ENCODE measurements around the gene SARS1.
"Not testable (repeated sequence)": the region's sequence is repeated elsewhere in the genome, so short reads cannot be mapped to it uniquely, and the experiment has no call there.

Gene SARS1, protein sequence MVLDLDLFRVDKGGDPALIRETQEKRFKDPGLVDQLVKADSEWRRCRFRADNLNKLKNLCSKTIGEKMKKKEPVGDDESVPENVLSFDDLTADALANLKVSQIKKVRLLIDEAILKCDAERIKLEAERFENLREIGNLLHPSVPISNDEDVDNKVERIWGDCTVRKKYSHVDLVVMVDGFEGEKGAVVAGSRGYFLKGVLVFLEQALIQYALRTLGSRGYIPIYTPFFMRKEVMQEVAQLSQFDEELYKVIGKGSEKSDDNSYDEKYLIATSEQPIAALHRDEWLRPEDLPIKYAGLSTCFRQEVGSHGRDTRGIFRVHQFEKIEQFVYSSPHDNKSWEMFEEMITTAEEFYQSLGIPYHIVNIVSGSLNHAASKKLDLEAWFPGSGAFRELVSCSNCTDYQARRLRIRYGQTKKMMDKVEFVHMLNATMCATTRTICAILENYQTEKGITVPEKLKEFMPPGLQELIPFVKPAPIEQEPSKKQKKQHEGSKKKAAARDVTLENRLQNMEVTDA

DNA sequence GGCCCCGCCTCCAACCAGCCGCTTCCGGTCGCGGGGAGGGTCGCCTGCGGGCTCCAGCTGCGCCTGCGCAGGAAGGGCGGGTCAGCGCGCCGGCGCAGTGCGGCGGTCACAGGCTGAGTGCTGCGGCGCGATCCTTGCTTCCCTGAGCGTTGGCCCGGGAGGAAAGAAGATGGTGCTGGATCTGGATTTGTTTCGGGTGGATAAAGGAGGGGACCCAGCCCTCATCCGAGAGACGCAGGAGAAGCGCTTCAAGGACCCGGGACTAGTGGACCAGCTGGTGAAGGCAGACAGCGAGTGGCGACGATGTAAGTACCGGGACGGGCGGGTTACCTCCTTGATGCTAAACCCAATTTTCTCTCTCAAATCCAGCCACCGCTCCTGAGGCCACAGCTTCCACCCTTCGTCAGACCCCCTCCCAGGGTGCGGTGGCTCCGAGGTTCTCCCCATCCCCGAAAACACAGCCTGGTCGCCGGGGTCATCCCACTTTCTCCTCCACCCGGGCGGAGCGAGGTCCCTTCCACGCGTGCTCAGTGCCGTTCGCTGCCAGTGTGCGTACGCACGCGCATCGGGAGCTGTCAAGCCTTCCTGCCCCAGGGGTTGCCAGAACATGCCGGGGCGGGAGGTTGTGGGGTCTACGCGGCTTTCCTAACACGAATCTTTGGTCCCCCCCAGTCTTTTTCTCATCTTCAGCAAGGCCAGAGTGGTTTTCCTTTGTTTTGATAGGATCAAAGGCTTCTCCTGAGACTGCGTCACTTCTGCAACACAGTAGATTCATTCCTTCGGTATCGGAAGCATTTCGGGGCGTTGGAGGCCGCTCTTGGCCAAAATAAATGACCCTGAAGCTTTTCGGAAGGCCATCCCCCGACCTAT, at the start of gene SARS1:
Gene SARS1, plus strand, starts transcription at position 95 of the 870 bp plus-strand sequence. Its CDS starts 75 bp downstream, at position 170.
- peak; percentile 67 to 78 for DNase-seq (ENCODE audit: low read depth in 2 of 2, low spot score in 1 of 2)

DNA sequence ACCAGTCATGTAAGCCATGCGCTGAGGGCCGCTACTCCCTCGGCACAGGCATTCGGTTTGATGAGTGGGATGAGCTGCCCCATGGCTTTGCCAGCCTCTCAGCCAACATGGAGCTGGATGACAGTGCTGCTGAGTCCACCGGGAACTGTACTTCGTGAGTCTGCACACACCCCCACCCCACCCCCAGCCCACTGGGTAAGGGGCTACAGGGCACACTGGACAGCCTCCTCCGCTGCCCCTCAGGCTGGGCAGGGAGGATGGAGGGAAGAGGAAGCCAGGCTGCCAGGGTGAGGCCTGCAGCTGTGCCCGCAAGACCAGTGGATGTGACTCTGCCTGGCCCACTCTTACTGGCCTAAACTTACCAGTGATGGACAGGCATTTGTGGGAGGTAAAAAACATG, 49.2 kb upstream of the SARS1 start:
- no peak for DNase-seq (ENCODE audit: low read depth in 2 of 2, low spot score in 1 of 2)

DNA sequence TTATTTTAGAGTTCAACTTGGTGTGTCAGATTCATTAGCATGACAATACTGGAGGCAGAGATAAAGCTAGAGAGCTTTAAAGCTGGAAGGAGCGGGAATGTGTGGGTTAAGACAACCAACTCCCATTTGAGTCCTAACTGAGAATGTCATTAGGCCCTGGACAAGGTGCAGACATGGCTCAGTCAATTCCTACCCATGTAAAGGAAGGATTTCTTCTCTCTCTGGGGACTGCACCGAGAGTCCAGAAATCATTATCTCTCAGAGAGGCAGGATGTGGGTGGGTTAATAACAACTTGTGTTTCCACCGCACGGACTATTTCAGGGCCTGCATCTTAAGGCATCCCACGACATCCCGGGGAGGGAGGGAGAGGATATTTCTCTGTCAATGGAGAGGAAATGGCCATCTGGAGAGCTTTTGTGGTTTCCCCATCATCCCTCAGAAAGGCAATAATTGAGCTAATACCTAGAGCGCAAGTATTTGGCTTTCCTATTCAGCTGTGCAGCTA, 46.7 kb upstream of the SARS1 start:
- no peak for DNase-seq (ENCODE audit: low read depth in 2 of 2, low spot score in 1 of 2)

DNA sequence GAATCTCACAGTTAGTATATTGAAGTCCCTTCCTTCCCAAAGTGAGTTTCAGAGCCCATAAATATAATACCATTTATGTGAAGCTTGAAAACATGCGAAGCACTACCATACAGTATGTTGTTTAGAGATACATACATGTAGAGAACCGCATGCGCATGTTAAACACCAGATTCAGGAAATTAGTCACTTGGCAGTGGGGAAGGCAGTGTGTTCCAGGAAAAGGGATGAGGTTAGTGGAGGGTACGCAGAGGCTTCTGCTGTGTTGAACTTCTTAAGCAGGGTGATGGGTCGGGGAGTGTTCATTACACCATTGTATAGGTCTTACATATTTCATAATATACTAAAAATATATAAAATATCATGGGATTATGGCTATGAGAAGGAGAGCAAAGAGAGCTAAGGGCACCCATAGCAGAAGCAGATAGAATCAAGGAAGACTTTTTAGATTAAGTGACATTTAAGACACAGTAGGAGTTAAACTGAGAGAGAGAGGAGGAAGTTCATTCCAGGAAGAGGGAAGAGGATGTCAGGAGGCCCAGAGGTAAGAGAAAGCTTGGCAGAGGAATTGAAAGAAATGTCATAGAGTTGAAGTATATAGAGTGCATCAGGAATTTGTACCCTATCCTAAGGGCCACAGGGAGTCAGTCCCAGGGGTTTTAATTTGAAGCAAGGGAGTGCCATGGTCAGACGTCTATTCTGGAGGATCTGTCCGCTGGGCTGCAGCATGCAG, 43.5 kb upstream of the SARS1 start:
- DNase-seq (ENCODE audit: low read depth in 2 of 2, low spot score in 1 of 2), result no peak

DNA sequence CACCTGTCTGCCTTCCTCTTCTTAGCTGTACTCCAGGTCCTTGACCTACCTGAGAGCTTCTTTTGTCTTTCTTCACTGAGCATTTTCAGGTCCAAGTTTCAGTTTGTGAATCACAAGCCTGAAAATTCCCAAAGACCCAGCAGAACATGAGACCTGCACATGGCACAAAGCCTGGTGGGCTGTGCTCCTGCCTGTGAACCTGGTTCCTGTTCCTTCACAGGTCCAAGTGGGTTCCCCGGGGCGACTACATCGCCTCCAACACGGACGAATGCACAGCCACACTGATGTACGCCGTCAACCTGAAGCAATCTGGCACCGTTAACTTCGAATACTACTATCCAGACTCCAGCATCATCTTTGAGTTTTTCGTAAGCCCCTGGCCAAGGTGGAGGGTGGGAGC, 42.1 kb upstream of the SARS1 start:
- DNase-seq (ENCODE audit: low read depth in 2 of 2, low spot score in 1 of 2), result no peak

DNA sequence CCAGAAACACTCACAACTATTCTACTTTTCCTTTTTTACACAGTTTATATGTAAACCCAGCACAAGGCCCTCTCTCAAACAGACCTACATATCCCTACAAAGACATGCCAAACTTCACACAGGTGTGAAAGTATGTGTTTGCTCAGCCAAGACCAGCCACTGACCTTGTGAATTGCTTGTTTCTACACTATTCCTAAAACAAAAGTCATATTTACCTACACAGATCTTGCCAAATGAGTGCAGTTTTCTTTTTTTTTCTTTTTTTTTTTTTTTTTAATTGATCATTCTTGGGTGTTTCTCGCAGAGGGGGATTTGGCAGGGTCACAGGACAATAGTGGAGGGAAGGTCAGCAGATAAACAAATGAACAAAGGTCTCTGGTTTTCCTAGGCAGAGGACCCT, 37.4 kb upstream of the SARS1 start:
- not testable (repeated sequence) for DNase-seq (ENCODE audit: low read depth in 2 of 2, low spot score in 1 of 2)

DNA sequence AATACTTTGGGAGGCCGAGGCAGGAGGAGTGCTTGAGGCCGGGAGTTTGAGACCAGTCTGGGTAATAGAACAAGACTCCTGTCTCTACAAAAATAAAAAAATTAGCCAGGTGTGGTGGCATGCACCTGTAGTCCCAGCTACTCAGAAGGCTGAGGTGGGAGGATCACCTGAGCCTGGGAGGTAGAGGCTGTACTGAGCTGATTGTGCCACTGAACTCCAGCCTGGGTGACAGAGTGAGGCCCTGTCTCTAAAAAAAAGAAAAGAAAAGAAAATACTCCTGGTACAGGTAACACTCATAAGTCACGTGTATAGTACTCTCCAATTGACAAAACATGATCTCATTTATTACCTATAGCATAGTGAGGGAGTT, 33.0 kb upstream of the SARS1 start:
- not testable (repeated sequence) for DNase-seq (ENCODE audit: low read depth in 2 of 2, low spot score in 1 of 2)

DNA sequence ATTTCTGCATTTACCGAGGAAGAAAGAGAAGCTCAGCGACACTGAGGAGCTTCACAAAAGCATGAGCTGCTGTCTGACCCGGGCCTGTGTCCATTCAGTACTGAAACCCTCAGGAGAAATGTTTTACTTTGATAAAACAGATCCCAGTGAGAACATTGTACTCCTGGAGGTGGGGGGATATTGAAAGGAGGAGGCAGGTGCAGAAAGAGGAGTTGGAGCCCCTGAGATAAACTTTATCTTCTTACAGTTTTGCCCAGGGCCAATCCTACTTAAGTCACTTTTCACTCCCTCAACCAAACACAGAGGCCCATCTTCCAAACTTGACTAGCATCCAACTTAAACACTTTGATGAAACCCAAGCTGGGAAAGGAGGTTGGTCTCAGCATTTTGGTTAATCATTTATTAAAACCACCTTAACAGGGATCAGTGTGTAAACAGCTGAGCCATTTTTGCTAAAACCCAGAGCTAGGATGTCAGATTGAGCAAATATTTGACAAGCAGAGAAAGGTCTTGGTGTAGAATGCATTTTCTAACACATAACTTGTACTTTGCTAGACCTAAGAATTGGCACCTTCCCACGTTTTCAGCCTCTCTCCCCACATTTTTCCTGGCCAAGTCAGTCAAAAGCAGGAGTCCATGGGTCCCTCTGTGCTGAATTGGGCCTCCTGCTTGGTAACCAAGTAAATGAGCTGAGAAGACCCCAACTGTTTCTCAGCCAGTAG, 32.5 kb upstream of the SARS1 start:
- DNase-seq (ENCODE audit: low read depth in 2 of 2, low spot score in 1 of 2), result no peak

DNA sequence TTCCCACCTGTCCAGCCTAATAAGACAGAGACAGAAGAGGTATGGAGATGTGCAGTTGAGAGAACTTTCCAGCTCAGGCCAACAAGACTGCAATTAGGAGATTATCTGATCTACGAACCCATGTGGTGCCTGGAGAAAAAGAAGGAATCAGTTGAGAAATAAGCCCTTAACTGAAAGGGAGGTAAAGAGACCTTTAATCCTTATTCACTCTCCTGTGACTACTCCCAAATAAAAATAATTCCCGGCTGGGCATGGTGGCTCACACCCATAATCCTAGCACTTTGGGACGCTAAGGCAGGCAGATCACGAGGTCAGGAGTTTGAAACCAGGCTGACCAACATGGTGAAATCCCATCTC, 31.9 kb upstream of the SARS1 start:
- DNase-seq (ENCODE audit: low read depth in 2 of 2, low spot score in 1 of 2), result no peak

DNA sequence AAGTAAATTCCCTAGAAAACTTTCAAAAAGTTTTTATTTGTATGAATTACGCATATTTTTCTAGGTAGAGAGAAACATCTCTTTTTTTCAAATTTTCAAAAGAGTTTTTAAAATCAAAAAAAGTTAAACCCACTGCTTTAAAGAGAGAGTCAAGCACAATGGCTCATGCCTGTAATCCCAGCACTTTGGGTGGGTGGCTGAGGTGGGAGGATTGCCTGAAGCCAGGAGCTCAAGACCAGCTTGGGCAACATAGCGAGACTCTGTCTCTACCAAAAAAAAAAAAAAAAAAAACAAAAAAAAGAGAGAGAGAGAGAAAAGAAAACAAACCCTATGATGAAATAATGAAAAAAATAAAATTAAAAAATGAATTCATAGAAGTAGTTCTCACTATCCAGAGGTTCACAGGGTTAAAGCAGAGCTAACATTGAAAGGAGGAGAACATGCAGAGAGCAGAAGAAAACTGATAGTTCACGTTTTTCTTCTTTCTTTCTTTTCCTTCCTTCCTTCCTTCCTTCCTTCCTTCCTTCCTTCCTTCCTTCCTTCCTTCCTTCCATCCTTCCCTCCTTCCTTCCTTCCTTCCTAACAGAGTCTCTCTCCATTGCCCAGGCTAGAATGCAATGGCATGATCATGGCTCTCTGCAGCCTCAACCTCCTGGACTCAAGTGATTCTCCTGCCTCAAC, 30.5 kb upstream of the SARS1 start:
- no peak for DNase-seq (ENCODE audit: low read depth in 2 of 2, low spot score in 1 of 2)

DNA sequence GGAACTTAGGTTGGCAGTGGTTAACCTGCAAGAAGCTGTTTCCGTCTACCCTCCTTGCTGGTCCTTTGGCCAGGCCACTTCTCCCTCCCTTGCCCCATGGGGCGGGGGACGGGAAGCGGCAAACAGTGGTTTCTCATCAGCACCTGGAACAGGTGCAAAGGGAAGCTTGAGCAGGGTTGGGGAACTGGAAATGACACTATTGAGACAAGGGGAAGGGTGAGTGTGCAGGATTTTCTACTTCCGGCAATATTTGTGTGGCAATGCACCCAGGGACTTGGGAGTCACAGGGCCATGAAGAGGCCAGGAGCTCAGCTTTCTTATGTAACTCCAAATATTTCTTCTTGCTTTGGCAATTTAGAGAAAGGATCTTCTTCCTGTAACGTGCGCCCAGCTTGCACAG, 29.0 kb upstream of the SARS1 start:
- no peak for DNase-seq (ENCODE audit: low read depth in 2 of 2, low spot score in 1 of 2)

DNA sequence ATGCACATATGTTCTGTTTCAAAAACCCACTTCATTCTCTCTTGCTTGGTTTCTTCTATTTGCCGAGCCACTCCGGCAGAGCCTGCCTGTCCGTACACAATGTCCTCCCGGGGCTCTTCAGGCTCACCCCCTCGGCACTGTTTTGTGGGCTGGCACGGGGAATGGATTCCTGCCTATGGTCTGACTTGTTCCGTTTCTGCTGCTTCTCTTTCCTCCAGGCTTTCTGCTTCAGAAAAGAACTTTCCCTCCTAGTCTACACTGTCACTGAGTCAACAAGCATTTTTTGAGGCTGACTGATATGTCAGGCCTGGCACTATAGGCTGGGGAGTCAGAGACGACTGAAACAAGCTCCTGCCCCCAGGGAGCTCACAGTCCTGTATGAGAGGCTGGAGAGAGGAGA, 28.4 kb upstream of the SARS1 start:
- no peak for DNase-seq (ENCODE audit: low read depth in 2 of 2, low spot score in 1 of 2)

DNA sequence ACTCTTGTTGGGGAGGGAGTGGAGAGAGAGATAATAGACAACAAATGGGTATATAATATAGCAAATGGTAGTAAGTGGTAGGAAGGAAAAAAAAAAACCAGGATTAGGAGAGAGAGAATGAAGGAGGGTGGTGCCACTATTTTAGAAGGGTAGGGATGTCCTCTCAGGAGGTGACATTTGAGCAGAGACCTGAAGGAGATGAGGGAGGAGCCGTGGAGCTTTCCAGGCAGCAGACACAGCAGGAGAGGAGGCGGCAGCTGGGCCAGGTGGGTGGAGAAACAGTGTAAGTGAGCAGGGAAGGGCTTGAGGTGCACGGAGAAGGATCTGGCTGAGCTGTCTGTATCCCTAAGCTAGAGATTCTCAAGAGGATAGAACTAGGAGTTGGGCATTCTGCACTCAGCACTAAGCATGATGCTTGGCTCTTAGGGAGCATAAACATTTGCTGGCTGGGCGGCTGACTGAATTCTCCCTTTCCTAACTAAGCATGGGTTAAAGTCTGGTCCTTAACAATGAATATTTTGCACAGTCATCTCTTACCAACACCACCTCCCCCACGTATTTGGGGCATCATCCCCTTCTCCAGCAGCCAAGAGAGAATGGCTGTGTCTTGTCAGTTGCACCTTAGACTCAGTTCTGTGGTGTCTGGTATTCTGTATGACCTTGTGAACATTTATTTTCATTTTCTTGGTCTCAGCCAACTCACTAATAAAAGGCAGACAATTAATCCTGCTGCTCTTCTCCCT, 27.6 kb upstream of the SARS1 start:
- DNase-seq (ENCODE audit: low read depth in 2 of 2, low spot score in 1 of 2), result no peak

DNA sequence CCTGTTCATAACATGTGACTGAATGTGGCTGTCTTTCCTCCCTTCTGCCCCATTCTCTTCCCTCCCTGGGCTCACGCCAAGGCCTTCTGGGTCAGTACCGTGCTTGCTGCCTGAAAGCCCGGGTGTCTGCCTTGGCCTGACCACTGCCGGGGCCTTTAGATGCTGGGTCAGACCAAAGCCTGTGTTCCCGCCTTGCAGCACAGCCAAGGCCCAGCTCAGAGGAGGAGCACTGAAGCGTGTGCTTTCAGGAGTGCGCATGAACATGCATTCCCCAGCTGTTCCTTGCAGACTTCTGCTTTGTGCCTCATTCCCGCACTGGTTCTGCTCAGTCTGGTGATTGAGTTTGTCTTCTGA, 27.0 kb upstream of the SARS1 start:
- DNase-seq (ENCODE audit: low read depth in 2 of 2, low spot score in 1 of 2), result no peak

DNA sequence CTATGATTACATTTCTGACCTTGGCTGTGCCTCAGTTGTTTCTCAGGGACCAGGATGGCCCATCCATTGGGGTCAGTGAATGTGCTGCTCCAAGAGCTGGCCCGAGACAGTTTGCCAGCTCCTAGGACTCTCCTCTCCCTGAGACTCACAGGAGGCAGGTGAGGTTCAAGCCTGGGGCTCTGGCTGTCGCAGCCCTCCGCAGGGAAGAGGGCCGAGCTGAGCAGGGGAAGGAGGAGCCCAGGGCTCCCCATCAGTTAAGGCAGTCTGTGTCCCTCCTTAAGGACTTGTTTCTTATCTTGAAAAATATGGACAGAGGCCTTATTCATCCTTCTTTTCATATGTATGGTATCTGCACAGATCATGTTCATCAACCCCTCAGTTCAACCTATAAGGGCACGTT, 26.6 kb upstream of the SARS1 start:
- no peak for DNase-seq (ENCODE audit: low read depth in 2 of 2, low spot score in 1 of 2)

DNA sequence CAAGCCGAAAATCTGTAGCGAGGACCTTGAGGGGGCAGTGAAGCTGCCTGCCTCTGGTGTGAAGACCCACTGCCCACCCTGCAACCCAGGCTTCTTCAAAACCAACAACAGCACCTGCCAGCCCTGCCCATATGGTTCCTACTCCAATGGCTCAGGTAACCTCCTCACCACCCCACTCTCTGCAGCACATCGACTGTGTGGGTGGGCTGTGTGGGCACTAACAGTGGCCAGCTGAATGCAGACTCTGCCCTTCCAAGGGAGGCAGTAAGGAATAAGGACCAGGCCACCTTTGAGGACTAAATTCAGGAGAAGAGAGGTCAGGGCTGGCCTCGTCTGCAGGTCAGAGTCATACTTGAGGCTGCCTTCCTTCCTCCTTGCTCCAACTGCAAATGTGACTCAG, 25.5 kb upstream of the SARS1 start:
- no peak for DNase-seq (ENCODE audit: low read depth in 2 of 2, low spot score in 1 of 2)

DNA sequence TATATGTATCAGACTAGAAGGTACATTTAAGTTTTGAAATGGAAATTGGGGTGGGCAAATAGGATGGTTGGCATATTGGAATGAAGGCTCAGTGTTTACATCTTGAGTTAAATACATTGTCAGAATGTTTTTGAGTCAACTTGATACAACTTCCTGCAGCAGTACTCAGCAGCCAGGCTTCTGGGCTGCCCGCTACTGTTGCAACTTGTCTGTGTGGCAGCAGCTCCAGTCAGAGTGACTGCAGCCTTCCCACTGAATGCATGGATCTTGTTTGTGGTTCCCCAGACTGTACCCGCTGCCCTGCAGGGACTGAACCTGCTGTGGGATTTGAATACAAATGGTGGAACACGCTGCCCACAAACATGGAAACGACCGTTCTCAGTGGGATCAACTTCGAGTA, 24.9 kb upstream of the SARS1 start:
- DNase-seq (ENCODE audit: low read depth in 2 of 2, low spot score in 1 of 2), result no peak

DNA sequence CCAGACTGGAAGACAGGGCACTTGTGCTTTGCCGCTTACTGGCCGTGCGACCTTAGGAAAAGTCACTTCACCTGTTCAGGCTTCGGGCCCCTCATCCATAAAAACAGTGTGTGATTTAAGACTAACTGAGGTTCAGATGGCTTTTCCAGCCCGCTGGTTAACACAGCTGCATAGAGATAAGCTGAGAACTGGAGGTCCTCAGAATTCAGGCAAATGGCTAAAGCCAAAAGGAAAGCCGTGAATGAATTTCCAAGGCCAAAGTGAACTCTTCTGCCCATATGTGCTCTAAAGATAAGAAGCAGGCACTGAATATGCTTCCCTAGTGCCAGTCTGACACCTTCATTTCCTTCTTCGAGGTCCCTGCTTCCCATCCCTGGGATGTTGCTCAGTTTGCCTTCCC, 23.5 kb upstream of the SARS1 start:
- DNase-seq (ENCODE audit: low read depth in 2 of 2, low spot score in 1 of 2), result no peak

DNA sequence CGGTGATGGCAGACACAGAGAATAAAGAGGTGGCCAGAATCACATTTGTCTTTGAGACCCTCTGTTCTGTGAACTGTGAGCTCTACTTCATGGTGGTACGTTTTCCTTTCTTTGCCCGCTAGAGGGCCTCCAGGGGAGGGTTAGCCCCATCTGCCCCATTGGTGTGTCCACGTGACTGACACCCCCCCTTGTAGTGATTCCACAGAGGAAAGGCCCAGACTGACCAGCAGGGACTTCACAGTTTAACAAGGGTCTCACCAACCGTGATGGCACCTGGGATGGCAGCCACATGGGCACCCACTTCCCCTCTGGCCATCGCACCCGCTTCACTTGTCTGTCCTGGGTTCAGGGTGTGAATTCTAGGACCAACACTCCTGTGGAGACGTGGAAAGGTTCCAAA, 22.3 kb upstream of the SARS1 start:
- DNase-seq (ENCODE audit: low read depth in 2 of 2, low spot score in 1 of 2), result no peak

DNA sequence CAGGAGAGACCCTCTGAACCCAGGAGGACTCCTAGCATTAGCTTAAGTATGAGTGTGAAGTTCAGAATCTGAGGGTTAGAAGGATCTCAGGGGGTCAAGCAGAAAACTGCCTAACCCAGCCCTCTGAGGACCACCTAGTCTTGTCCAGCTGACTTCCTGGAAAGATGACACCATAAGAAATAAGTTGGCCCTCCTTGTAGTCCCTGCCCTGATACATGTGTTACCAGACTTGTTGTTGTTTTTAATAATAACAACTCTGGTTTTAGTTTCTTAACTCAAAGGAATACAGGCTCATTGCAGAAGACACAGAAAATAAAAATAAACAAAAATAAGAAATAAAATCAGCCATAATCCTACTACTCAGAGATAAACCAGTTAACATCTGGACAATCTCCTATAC, 21.8 kb upstream of the SARS1 start:
- DNase-seq (ENCODE audit: low read depth in 2 of 2, low spot score in 1 of 2), result no peak

Measured in stimulated activated CD8-positive, alpha-beta memory T cell treated with anti-CD3 and anti-CD28 coated beads, Interleukin-4, amount 100 ng/mL, for 1 hour (primary cell).